Colonic mucosa (tissue), 4 donors: ENCODE data around the gene STEAP4. TPM values are rescaled to one million over a fixed set of nuclear protein-coding genes. Genes with fewer than 3 reads are reported as not detected.

Experiments used
- DNase-seq: peaks from one replicate; pipeline ENCODE4 v3.0.0-alpha.2; 2020
- H3K27ac ChIP-seq: fragments of 200-600 bp; one replicate; pipeline ENCODE4 v1.8.0; 2021
- H3K27me3 ChIP-seq: fragments of 200-600 bp; one replicate; pipeline ENCODE4 v1.8.0; 2021
- H3K36me3 ChIP-seq: fragments of 200-600 bp; one replicate; pipeline ENCODE4 v1.8.0; 2021
- H3K4me1 ChIP-seq: fragments of 200-600 bp; one replicate; pipeline ENCODE4 v1.8.0; 2021; ENCODE audit warnings: mild to moderate bottlenecking
- H3K4me3 ChIP-seq: fragments of 200-600 bp; one replicate; pipeline ENCODE4 v1.8.0; 2021
- H3K9ac ChIP-seq, 2 donors: one replicate each; pipeline ENCODE4 v1.7.0; 2013; ENCODE audit warnings: control low read depth in 2 of 2, low read depth in 2 of 2, low read length in 2 of 2
- H3K9me3 ChIP-seq: fragments of 200-600 bp; one replicate; pipeline ENCODE4 v1.8.0; 2021
- intact Hi-C: fragments of 100-400 bp; cut with DNase I; formaldehyde crosslinking; loops from one replicate; pipeline ENCODE4 v1.14.1; 2022
- total RNA-seq, 2 donors: library from RNA; stranded (reverse); fragmentation: NEBNext Ultra II Directional in 1 of 2; extraction: Animal tissue kit (Norgen Biotek cat#: 25700) in 1 of 2; gene quantifications; one replicate each; pipeline ENCODE4 v1.2.1, GENCODE V29; 2021
- TF ChIP-seq, protein P1 (sequence below): fragments of 200-600 bp; IDR thresholded peaks from one replicate; pipeline ENCODE4 v1.8.0; 2022; ENCODE audit warnings: antibody characterized with exemption, mild to moderate bottlenecking
- donor health status: healthy.
- donor health status: DM: no; HTN: no; CAD: no.
- donor health status: DM: no; HTN: no; CAD: no.

The STEAP4 gene
- total RNA-seq, 2 donors from 2014 or later = 3.1 to 3.5 TPM

DNA sequence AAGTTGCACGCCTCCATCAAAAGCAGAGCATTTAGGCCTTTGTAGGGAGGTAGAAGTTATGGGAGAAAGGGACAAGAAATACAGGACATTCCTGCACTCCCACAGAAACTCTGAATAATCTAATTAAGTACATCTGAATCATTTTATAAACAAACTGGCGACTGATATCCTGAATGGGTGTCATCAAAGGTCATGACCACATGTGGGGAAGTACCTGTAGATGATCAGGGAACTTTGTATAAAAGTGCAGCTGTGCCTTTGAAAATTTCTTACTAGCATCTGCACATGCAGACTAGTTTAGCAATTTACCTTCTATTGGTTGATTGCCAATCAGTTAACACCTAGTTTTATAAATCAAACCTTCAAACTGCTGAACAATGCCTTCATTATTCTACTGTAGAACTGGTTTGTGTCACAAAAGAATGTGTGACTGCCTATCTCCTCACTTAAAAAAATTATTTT is 17.1 kb downstream of the STEAP4 start:
- no peaks in the 10 kb centered on the region for H3K9me3 ChIP-seq
- no peak for DNase-seq
- H3K36me3 ChIP-seq = no peaks in the 10 kb centered on the region
- H3K9ac ChIP-seq = no peak overlapping the region
- H3K4me1 ChIP-seq = no peaks in the 10 kb centered on the region
- intact Hi-C loops = no loop called here
- H3K27me3 ChIP-seq = no peaks in the 10 kb centered on the region
- H3K4me3 ChIP-seq = no peak overlapping the region
- no peak overlapping the region for H3K27ac ChIP-seq
- TF ChIP-seq, protein P1, sequence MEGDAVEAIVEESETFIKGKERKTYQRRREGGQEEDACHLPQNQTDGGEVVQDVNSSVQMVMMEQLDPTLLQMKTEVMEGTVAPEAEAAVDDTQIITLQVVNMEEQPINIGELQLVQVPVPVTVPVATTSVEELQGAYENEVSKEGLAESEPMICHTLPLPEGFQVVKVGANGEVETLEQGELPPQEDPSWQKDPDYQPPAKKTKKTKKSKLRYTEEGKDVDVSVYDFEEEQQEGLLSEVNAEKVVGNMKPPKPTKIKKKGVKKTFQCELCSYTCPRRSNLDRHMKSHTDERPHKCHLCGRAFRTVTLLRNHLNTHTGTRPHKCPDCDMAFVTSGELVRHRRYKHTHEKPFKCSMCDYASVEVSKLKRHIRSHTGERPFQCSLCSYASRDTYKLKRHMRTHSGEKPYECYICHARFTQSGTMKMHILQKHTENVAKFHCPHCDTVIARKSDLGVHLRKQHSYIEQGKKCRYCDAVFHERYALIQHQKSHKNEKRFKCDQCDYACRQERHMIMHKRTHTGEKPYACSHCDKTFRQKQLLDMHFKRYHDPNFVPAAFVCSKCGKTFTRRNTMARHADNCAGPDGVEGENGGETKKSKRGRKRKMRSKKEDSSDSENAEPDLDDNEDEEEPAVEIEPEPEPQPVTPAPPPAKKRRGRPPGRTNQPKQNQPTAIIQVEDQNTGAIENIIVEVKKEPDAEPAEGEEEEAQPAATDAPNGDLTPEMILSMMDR = no peak

DNA sequence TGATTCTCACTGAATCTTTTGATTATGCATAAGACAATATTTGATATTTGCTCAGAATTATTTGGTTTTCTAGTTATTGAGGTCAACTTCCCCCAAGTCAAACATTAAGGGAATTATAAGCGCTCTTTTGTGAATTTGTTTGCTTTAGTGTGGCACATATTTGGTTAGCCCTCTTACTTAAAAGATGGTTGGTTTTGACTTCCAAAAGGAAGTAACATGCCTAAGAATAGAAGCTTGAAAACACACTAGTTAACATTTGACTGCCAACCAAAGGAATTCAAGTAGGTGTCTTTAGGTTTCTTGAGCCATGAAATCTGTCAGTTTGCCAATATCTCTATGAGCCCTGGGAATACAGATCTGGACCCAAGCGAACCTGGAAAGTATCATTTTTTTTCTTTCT is 24.9 kb downstream of the STEAP4 start:
- H3K27ac ChIP-seq = no peak overlapping the region
- no peak for DNase-seq
- no peak overlapping the region for H3K9ac ChIP-seq

DNA sequence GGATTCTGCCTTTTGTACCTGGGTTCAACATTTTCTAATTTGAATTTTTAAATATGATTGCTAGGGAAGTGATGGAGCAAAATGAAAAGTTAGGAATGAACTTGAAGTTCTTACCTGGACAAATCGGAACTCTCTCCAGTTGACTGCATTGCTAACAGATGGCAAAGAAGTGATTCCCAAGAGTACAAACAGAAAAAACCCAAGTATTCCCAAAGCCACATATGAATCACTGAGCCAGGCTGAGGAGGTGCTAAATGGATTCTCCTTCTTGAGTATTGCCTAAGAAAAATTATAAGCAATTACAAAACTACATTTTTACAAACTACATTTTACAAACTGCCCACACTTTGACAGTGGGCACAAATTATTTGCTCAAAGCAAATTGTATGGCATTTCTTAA is 25.9 kb downstream of the STEAP4 start:
- no peaks in the 10 kb centered on the region for H3K4me1 ChIP-seq
- H3K27me3 ChIP-seq = no peaks in the 10 kb centered on the region
- H3K9ac ChIP-seq = no peak overlapping the region
- no peak overlapping the region for H3K4me3 ChIP-seq
- H3K9me3 ChIP-seq = no peaks in the 10 kb centered on the region
- no peak for DNase-seq
- TF ChIP-seq, protein P1 = no peak
- H3K27ac ChIP-seq = no peak overlapping the region
- intact Hi-C loops = no loop called here
- no peaks in the 10 kb centered on the region for H3K36me3 ChIP-seq

More for the DNA sequence above, 24.9 kb downstream of the STEAP4 start:
- no peak overlapping the region for H3K4me3 ChIP-seq
- no peaks in the 10 kb centered on the region for H3K9me3 ChIP-seq
- intact Hi-C loops = no loop called here
- no peaks in the 10 kb centered on the region for H3K36me3 ChIP-seq
- no peaks in the 10 kb centered on the region for H3K4me1 ChIP-seq
- no peaks in the 10 kb centered on the region for H3K27me3 ChIP-seq
- TF ChIP-seq, protein P1 = no peak

DNA sequence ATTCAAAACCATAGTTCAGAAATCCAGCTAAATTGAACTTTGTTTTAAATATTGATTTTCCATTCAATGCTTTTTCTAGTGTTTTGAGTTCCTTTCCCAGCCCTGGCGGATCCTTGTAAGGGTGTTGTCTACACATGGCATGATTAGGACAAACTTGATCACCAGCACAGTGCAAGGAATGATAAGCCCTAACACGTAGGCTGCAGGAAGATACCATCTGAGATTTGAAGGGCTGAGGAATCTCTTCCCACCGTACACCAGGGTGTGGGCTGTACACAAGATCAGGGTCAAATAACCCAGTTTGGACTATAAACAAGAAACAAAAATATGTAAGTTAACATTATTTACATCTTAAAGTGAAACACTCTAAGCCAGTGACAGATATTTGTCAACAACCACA is 27.4 kb downstream of the STEAP4 start:
- Histone ChIP-seq H3K4me3 (no peak overlapping the region), H3K9ac (no peak overlapping the region), H3K4me1 (no peaks in the 10 kb centered on the region), H3K27ac (no peak overlapping the region), H3K9me3 (no peaks in the 10 kb centered on the region), H3K27me3 (no peaks in the 10 kb centered on the region), H3K36me3 (no peaks in the 10 kb centered on the region)
- DNase-seq = no peak
- TF ChIP-seq, protein P1 = no peak
- intact Hi-C loops = no loop called here

DNA sequence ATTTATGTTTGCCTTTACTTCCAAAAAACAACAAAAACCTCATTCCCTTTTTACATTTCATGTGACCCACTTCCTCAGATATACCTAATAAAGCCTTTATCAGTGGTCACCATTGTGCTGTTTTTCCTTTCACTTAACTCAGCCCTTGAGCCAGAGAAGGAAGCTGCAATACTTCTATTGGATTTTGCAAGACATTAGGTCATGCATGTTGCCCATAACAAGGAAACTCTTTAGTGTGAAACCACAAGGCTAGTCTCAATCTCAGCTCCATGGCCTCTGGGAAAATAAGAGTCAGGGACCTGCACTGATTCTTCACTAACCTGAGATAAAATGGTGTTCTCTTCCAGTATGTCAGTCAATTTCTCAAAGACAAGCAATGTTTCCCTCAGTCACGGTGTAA is 27.8 kb downstream of the STEAP4 start:
- intact Hi-C loops = no loop called here
- no peaks in the 10 kb centered on the region for H3K27me3 ChIP-seq
- DNase-seq = no peak
- no peak overlapping the region for H3K9ac ChIP-seq
- H3K4me3 ChIP-seq = no peak overlapping the region
- no peaks in the 10 kb centered on the region for H3K4me1 ChIP-seq
- no peaks in the 10 kb centered on the region for H3K9me3 ChIP-seq
- no peaks in the 10 kb centered on the region for H3K36me3 ChIP-seq
- H3K27ac ChIP-seq = no peak overlapping the region
- TF ChIP-seq, protein P1 = no peak
